IPS-18a (cell line): ENCODE data around the gene LAPTM4A.
"Not testable (repeated sequence)": the region's sequence is repeated elsewhere in the genome, so short reads cannot be mapped to it uniquely, and the experiment has no call there.

Experiments used
- H3K27ac ChIP-seq: one replicate; pipeline ENCODE4 v1.5.1; 2013; ENCODE audit warnings: low read length
- H3K27me3 ChIP-seq: one replicate; pipeline ENCODE4 v1.6.1; 2013; ENCODE audit warnings: mild to moderate bottlenecking, low read length; ENCODE audit not compliant: control insufficient read depth, insufficient read depth
- H3K36me3 ChIP-seq: one replicate; pipeline ENCODE4 v1.6.1; 2013; ENCODE audit warnings: low read depth, low read length; ENCODE audit not compliant: control insufficient read depth
- H3K4me1 ChIP-seq: one replicate; pipeline ENCODE4 v1.6.1; 2013; ENCODE audit warnings: low read depth, low read length; ENCODE audit not compliant: control insufficient read depth
- H3K4me3 ChIP-seq: one replicate; pipeline ENCODE4 v1.5.1; 2013; ENCODE audit warnings: low read length
- H3K9ac ChIP-seq: one replicate; pipeline ENCODE4 v1.6.1; 2013; ENCODE audit warnings: mild to moderate bottlenecking, low read length, moderate library complexity
- H3K9me3 ChIP-seq: one replicate; pipeline ENCODE4 v1.6.1; 2013; ENCODE audit warnings: low read depth, low read length; ENCODE audit not compliant: control insufficient read depth

LAPTM4A gene

DNA sequence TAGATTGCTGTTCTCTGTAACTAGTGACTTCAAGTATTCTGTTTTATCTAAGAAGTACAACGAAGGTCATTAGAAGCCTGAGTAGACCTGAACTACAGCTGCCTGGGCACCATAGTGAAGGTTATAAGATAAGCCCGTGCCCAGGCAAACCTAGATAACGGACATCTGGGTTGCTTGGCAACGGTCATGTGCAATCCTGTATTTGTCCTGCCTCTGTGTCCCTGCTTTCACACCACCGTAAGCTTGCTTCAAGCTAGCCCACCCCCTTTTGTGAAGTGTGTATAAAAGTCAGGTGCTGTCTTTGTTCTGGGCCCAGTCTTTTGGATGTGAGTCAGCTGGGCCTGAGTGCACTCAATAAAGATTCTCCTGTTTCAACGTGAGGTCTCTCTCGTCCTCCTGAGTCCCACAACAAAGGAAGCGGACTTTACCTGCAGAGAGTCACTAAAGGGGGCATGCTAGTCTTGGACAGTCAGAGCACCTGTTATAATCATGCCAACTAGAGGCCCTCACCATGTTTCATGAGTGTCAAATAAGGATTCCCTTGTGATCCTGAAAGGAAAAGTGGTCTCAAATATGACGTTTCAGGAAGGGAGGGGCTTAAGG, 22.7 kb upstream of the LAPTM4A start:
- H3K36me3 ChIP-seq, H3K9ac ChIP-seq, H3K9me3 ChIP-seq, H3K4me3 ChIP-seq, H3K27me3 ChIP-seq, H3K27ac ChIP-seq: not testable (repeated sequence)
- peaks cover 12% of the 10 kb centered on the region for H3K4me1 ChIP-seq

DNA sequence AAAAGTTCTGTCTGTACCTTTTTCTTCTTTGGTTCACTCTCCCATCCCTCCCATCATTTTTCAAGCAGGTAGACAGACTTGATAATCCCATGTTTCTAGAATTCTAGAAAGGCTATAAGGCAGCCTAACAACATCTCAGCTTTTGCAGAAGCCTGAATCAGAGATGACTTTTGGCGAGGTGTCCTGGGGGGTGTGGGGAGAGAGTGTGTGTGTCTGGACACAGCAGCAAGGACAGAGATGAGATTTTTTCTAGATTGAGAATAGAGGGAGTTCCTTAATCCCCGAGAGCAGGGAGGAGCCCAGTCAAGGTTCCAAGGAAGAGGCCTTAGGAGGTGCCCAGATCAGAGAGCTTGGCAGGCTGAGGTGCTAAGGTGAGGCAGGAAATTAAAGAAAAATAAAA, 22.0 kb upstream of the LAPTM4A start:
- Histone ChIP-seq H3K4me3 (no peak overlapping the region), H3K9ac (no peak overlapping the region), H3K36me3 (no peaks in the 10 kb centered on the region), H3K27ac (no peak overlapping the region), H3K9me3 (no peaks in the 10 kb centered on the region), H3K4me1 (peaks cover 12% of the 10 kb centered on the region), H3K27me3 (no peaks in the 10 kb centered on the region)

DNA sequence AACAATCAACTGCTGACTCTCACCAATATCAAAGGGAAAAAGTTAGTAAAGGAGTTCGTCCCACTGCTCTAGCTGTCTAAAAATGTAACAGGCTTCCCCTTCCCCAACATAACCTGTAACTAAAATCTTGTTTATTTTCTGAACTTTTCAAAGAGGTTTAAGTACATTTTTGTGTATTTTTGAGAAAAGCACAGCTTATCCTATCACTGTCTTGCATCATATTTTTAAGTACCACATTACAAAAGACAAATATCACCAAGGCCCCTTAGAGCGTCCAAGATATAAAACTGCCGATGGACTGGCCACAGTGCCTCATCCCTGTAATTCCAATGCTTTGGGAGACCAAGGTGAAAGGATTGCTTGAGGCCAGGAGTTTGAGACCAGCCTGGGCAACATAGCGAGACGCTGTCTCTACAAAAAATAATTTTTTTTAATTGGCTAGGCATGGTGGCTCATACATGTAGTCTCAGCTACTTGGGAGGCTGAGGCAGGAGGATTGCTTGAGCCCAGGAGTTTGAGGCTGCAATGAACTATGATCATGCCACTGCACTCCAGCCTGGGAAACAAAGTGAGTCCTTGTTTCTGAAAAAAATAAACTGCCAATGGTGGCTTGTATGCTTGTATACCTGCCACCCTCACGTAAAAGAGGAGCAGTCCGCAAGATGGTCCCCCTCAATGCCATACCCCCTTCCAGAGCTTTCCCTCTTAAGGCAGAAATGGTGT, 21.2 kb upstream of the LAPTM4A start:
- H3K36me3 ChIP-seq = no peaks in the 10 kb centered on the region
- no peaks in the 10 kb centered on the region for H3K27me3 ChIP-seq
- peaks cover 12% of the 10 kb centered on the region for H3K4me1 ChIP-seq
- H3K4me3 ChIP-seq = no peak overlapping the region
- H3K27ac ChIP-seq = no peak overlapping the region
- H3K9me3 ChIP-seq = no peaks in the 10 kb centered on the region
- peak overlapping the region; percentile 15 for H3K9ac ChIP-seq

DNA sequence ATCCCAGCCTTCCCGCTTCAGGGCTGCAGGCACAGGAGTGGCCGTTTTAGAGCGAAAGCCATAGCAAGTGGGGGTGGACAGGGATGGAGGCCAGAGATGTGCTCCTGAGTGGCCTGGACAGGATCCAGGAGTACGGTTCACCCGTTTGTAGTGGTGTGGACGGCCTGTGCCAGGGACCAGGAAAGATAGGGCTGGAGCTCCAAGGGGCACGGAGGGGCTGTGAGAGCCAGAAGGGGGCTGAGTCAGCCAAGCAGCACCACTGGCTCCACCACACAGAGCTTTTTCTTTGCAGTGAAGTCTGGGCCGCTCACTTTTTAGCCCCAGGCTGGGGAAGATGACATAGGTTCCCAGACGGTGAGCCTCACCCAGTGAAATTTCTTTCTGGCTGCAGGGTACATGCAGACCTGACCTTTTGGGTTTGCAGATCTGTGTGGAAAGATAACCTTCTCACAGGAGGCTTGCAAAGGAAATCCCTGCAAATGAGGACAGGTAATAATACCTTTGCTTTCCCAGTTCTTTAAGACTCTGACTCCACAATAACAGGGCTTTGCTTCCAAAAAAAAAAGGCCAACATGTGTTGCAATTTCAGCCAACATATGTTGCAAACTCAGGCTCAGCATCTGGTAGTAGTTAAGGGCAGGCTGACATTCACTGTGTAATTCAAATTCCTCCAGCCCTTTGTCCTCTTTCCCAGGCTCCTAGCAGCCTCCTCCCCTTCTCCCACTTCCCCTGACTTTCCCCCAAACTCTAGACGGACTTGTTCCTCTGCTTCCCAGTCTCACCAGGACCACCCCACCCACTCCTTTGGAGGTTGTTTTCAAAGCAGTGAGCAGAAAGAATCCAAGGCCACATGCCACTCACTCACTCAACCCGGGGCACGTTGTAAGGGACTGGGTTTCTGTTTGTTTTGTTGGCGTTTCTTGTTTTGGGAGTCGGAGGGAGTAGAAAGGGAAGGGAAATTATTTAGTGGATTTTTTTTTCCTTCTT, 20.3 kb upstream of the LAPTM4A start:
- H3K9me3 ChIP-seq = no peaks in the 10 kb centered on the region
- H3K36me3 ChIP-seq = no peaks in the 10 kb centered on the region
- no peaks in the 10 kb centered on the region for H3K27me3 ChIP-seq
- peaks cover 12% of the 10 kb centered on the region for H3K4me1 ChIP-seq
- H3K27ac ChIP-seq = no peak overlapping the region
- H3K4me3 ChIP-seq = no peak overlapping the region
- H3K9ac ChIP-seq = peak overlapping the region; percentile 15

DNA sequence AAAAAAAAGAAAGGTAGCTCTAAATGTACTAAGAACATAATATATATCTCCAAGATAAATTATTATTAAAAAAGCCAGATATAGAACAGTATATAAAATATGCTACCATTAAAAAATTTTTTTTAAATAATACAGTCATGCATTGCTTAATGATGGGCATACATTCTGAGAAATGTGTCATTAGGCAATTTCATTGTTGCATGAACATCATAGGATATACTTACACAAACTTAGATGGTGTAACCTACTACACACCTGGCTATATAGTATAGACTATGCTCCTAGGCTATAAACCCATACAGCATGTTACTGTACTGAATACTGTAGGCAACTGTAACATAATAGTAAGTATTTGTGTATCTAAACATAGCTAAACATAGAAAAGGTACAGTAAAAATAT, 18.3 kb upstream of the LAPTM4A start:
- Histone ChIP-seq H3K36me3 (no peaks in the 10 kb centered on the region), H3K9me3 (no peaks in the 10 kb centered on the region), H3K4me3 (no peak overlapping the region), H3K9ac (no peak overlapping the region), H3K27me3 (no peaks in the 10 kb centered on the region), H3K4me1 (peaks cover 12% of the 10 kb centered on the region), H3K27ac (no peak overlapping the region)

DNA sequence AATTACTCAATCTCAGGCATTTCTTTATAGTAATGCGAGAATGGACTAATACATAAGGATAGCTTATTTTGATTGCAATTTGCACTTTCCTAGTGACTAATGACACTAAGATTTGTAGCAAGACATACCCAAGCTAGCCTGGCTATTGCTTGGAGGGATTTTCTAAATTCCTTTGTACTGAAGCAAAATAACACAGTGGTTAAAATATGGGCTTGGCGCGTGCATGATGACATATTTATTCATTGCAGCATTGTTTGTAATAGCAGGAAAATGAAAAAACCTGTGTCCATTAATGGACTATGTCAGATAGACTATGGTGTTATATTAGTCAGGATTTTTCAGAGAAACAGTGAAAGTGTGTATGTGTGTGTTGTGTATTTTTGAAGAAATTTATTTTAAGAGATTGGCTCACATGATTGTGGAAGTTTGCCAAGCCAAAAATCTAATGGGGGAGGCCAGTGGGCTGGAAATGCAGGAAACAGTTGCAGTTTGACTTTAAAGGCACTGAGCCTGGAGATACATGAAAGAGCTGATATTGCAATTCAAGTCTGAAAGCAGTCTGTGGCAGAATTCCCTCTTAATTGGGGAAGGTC, 16.7 kb upstream of the LAPTM4A start:
- H3K36me3 ChIP-seq = no peaks in the 10 kb centered on the region
- no peak overlapping the region for H3K27ac ChIP-seq
- no peak overlapping the region for H3K9ac ChIP-seq
- no peaks in the 10 kb centered on the region for H3K9me3 ChIP-seq
- H3K27me3 ChIP-seq = no peaks in the 10 kb centered on the region
- H3K4me3 ChIP-seq = no peak overlapping the region
- peaks cover 12% of the 10 kb centered on the region for H3K4me1 ChIP-seq

DNA sequence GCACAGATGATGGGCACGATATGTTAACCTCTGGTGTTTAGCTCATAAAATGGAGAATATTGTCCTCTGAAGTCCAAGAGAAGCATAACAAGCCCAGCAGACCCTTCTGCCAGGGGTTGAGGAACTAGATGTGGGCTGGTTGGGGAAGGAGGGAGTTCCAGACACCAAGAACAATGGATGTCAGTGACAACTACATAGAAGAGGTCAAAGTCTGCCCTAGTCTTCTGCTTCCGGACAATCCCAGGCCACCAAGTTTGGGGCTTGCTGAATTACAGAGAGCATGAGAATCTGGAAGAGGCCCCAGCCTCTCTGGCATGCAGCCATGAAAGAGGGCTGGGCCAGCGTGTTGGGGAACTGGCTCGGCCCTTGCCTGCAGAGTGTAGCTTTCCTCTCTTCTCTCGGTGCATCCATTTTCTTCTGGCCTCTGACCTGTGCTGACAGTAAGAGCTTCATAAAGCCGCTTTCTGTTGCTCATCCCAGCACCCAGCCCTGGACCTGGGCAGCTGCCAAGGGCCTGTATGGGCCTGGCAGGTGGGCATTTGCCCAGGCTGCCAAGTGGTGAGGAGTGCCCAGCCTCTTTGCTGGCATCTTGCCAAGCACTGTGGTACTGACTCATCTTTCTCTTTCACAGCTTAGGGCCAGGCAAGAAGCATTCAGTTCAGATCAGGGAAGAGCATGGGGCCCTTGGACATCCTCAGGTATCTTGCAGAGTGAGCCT, 14.6 kb upstream of the LAPTM4A start:
- Histone ChIP-seq H3K4me3 (no peak overlapping the region), H3K36me3 (no peaks in the 10 kb centered on the region), H3K27ac (no peak overlapping the region), H3K4me1 (no peaks in the 10 kb centered on the region), H3K9ac (no peak overlapping the region), H3K9me3 (no peaks in the 10 kb centered on the region), H3K27me3 (no peaks in the 10 kb centered on the region)

DNA sequence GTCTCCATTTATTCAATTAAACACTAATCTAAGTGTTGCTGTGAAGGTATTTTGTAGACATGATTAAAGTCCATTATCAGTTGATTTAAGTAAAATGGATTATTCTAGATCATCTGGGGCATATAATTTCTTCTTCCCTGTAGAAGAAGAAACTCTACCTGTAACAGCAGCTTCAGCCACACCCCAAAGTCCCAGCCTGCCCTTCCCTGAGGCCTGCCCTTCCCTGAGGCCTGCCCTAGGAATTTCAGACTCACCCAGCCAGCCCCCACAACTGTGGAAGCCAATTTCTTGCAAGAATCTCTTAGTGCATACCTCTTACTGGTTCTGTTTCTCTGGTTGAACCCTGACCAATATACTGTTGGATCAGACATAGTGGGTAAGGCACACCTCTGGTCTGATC, 13.4 kb upstream of the LAPTM4A start:
- H3K4me3 ChIP-seq = no peak overlapping the region
- H3K9me3 ChIP-seq = no peaks in the 10 kb centered on the region
- H3K9ac ChIP-seq = no peak overlapping the region
- H3K4me1 ChIP-seq = no peaks in the 10 kb centered on the region
- no peaks in the 10 kb centered on the region for H3K27me3 ChIP-seq
- no peak overlapping the region for H3K27ac ChIP-seq
- H3K36me3 ChIP-seq = no peaks in the 10 kb centered on the region

DNA sequence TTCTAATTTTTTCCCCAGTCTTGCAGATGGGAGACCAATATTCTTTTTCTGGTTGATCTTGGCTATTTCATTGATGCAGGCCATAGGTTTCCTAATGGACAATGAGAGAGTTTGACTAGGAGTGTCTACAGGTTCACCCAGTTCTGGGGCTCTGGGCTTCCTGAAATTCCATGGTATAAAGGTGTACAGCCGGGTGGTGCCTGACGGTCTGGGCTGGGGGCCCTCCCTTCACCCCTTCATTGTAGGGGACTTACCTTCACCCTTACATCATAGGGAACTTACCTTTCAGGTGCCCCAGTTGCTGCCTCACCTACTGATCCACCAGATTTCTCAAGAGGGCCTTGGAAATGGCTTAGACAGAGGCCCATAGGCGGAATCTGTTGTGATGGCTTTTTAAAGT, 13.0 kb upstream of the LAPTM4A start:
- no peaks in the 10 kb centered on the region for H3K4me1 ChIP-seq

DNA sequence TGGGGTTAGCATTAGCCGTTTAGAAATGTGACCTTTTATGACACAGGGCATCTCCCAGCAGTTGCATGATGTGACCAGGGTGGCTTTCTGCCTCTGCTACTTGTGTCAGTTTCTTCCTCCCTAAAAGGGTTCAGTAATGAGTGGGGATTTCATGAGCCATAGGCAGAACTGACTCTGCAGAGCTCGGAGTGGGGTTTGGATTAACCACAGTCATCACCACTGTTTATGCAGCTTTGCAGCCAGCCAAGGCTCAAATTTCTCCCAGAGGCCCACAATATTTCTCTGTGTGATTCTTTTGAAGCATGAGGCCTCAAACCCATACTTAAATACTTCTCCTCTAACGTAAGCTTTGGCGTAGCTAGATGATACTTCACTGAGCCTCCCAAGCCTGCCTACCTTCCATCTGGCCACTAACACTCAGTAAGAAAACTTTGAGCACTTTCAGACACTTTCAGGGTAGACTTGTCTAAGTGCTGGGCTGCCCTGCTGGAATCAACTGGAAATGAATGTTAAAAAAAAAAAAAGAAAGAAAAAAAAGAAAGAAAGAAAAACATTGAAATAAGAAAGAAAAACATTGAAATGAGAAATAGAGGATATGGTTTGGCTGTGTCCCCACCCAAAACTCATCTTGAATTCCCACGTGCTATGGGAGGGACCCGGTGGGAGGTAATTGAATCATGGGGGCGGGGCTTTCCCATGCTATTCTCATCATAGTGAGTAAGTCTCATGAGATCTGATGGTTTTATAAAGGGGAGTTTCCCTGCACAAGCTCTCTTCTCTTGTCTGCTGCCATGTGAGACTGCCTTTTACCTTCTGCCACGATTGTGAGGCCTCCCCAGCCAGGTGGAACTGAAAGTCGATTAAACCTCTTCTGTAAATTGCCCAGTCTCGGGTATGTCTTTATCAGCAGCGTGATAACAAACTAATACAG, 11.5 kb upstream of the LAPTM4A start:
- no peak overlapping the region for H3K9ac ChIP-seq
- H3K27ac ChIP-seq = no peak overlapping the region
- H3K36me3 ChIP-seq = no peaks in the 10 kb centered on the region
- H3K4me3 ChIP-seq = no peak overlapping the region
- H3K27me3 ChIP-seq = no peaks in the 10 kb centered on the region
- H3K9me3 ChIP-seq = no peaks in the 10 kb centered on the region
- H3K4me1 ChIP-seq = no peaks in the 10 kb centered on the region

More for the DNA sequence above, 13.0 kb upstream of the LAPTM4A start:
- Histone ChIP-seq H3K9ac (no peak overlapping the region), H3K36me3 (no peaks in the 10 kb centered on the region), H3K4me3 (no peak overlapping the region), H3K27me3 (no peaks in the 10 kb centered on the region), H3K9me3 (no peaks in the 10 kb centered on the region), H3K27ac (no peak overlapping the region)
